GM12878 (cell line): ENCODE data around the gene HLA-DPB1. TPM values are rescaled to one million over a fixed set of nuclear protein-coding genes. Genes with fewer than 3 reads are reported as not detected.

Source experiments
- ATAC-seq: fragments of 200-7000 bp; cut with Tn5 transposase; 3 replicates; pipeline ENCODE4 v1.9.1; 2020; ENCODE audit warnings: mild to moderate bottlenecking, moderate library complexity
- BruUV-seq: library from RNA; stranded (reverse); fragments of 400-500 nt; replicated peaks from 2 replicates; lab custom pipeline; 2021; lab: Mats Ljungman, UMichigan
- CTCF ChIA-PET: fragments of 300-600 bp; sonication (Branson Sonifier 250); formaldehyde crosslinking; extraction: SDS; loops from one replicate; lab custom pipeline; 2021; ENCODE audit warnings: inconsistent platforms; lab: Yijun Ruan, JAX
- POLR2A ChIA-PET: fragments of 350-600 bp; formaldehyde crosslinking; extraction: SDS; loops from one replicate; lab custom pipeline; 2021; ENCODE audit warnings: inconsistent platforms; lab: Charles Lee
- RAD21 ChIA-PET: fragments of 300-600 bp; sonication (Branson Sonifier 250); formaldehyde crosslinking; loops from one replicate; lab custom pipeline; 2023; ENCODE audit warnings: antibody characterized with exemption; ENCODE audit not compliant: unreplicated experiment; lab: Charles Lee
- SMC1A ChIA-PET: fragments of 300-600 bp; sonication (Branson Sonifier 250); formaldehyde crosslinking; loops from one replicate; lab custom pipeline; 2023; ENCODE audit not compliant: unreplicated experiment, uncharacterized antibody; lab: Charles Lee
- DNase-seq: peaks from one replicate; pipeline ENCODE4 v3.0.0-alpha.2; 2011; ENCODE audit warnings: low read depth, low spot score
- FAIRE-seq: peaks from 3 replicates; lab custom pipeline; 2011; peaks lifted over from hg19 to GRCh38; lab: Jason Lieb, UNC
- H2AFZ ChIP-seq: 2 replicates; pipeline ENCODE4 v1.6.0; 2011; ENCODE audit warnings: low read depth, low read length, control low read depth; ENCODE audit not compliant: control insufficient read depth
- H3K27ac ChIP-seq: 2 replicates; pipeline ENCODE4 v1.5.1; 2011; ENCODE audit warnings: control low read depth; ENCODE audit not compliant: control insufficient read depth, insufficient read depth
- H3K27me3 ChIP-seq, 2 experiments: replicated peaks in 1 of 2; 2 replicates each; pipeline versions ENCODE4 v1.6.0 to v1.6.1; 2011; ENCODE audit warnings: low read length in 1 of 2; ENCODE audit not compliant: control insufficient read depth in 2 of 2, insufficient read depth in 2 of 2
- H3K36me3 ChIP-seq, 2 experiments: 2 replicates each; pipeline ENCODE4 v1.5.1; 2011; ENCODE audit warnings: low read length in 1 of 2; ENCODE audit not compliant: control insufficient read depth in 2 of 2, insufficient read depth in 2 of 2
- H3K4me1 ChIP-seq: 2 replicates; pipeline ENCODE4 v1.6.1; 2011; ENCODE audit warnings: mild to moderate bottlenecking, low read length, moderate library complexity, mixed read lengths; ENCODE audit not compliant: control insufficient read depth, insufficient read depth
- H3K4me2 ChIP-seq: 2 replicates; pipeline ENCODE4 v1.6.0; 2011; ENCODE audit warnings: control low read depth; ENCODE audit not compliant: control insufficient read depth, insufficient read depth
- H3K4me3 ChIP-seq: fragments of 200-600 bp; sonication (generic); 2 replicates; pipeline ENCODE4 v1.5.1; 2016
- H3K79me2 ChIP-seq: 2 replicates; pipeline ENCODE4 v1.6.0; 2011; ENCODE audit warnings: low read length; ENCODE audit not compliant: control insufficient read depth, insufficient read depth
- H3K9ac ChIP-seq: 2 replicates; pipeline ENCODE4 v1.8.0; 2011; ENCODE audit warnings: low read length, control low read depth, mixed read lengths; ENCODE audit not compliant: control insufficient read depth, insufficient read depth
- H3K9me3 ChIP-seq: replicated peaks from 3 replicates; pipeline ENCODE4 v1.5.1; 2011; ENCODE audit warnings: mild to moderate bottlenecking, low read length; ENCODE audit not compliant: control insufficient read depth, insufficient read depth
- H4K20me1 ChIP-seq: 2 replicates; pipeline ENCODE4 v1.6.0; 2011; ENCODE audit not compliant: control insufficient read depth, insufficient read depth
- CHD1 ChIP-seq: IDR thresholded peaks from 2 replicates; pipeline ENCODE4 v1.6.1; 2012; ENCODE audit warnings: low read depth, low read length, improper control_type of control experiment
- DPF2 ChIP-seq: fragments of 450-650 bp; IDR thresholded peaks from 2 replicates; pipeline ENCODE4 v1.6.1; 2017; ENCODE audit warnings: mild to moderate bottlenecking
- ETV6 ChIP-seq, 2 experiments: fragments of 450-650 bp in 1 of 2; IDR thresholded peaks in 1 of 2; conservative IDR thresholded peaks in 1 of 2; 2 replicates each; pipeline ENCODE4 v1.6.1; 2014; ENCODE audit warnings: antibody characterized with exemption in 1 of 2, borderline replicate concordance in 1 of 2, low read depth in 1 of 2, mild to moderate bottlenecking in 1 of 2, moderate library complexity in 1 of 2
- POLR2A ChIP-seq: IDR thresholded peaks from 2 replicates; pipeline ENCODE4 v1.6.1; 2011; ENCODE audit warnings: low read depth, mild to moderate bottlenecking, low read length
- SREBF2 ChIP-seq: IDR thresholded peaks from 2 replicates; pipeline ENCODE4 v1.6.1; 2012; ENCODE audit warnings: mild to moderate bottlenecking, low read length
- TARDBP ChIP-seq: IDR thresholded peaks from 2 replicates; pipeline ENCODE4 v1.6.1; 2016; ENCODE audit warnings: borderline replicate concordance
- TCF3 ChIP-seq: IDR thresholded peaks from 2 replicates; pipeline ENCODE4 v1.6.1; 2012; ENCODE audit warnings: low read depth, mild to moderate bottlenecking, low read length, borderline replicate concordance; ENCODE audit not compliant: insufficient read depth
- YBX1 ChIP-seq: fragments of 450-650 bp; IDR thresholded peaks from 2 replicates; pipeline ENCODE4 v1.6.1; 2016; ENCODE audit warnings: antibody characterized with exemption
- YY1 ChIP-seq: IDR thresholded peaks from 2 replicates; pipeline ENCODE4 v1.6.1; 2011; ENCODE audit warnings: low read depth, mild to moderate bottlenecking, low read length
- WGBS: methylation state at CpG from one replicate; pipeline ENCODE4 v1.1.6; 2016; ENCODE audit warnings: low lambda C conversion rate; ENCODE audit not compliant: insufficient replicate concordance, insufficient coverage; ENCODE audit errors: missing lambda C conversion rate; 5-methylcytosine and 5-hydroxymethylcytosine counted together
- in situ Hi-C: fragments of 300-500 bp; cut with MboI; formaldehyde crosslinking; loops from 9 replicates; pipeline ENCODE4 v1.14.3; 2018; ENCODE audit warnings: mixed read lengths
- intact Hi-C: fragments of 100-400 bp; cut with micrococcal nuclease; formaldehyde crosslinking; loops from one replicate; pipeline ENCODE4 v1.14.2; 2022; ENCODE audit not compliant: unreplicated experiment
- polyA plus RNA-seq, 11 experiments: library from polyadenylated mRNA; depleted of rRNA in 4 of 11; unstranded in 6 of 11; stranded (reverse) in 5 of 11; fragments of >200 nt; fragmentation: Nextera tagmentation in 4 of 11; fragmentation: Illumina TruSeq in 1 of 11; extraction: Ambion mirVana in 4 of 11; extraction: Trizol in 1 of 11; gene quantifications; 1 replicate in 1 of 11; 2 replicates in 10 of 11; pipeline versions ENCODE4 v1.2.1 to v1.2.3, GENCODE V29; 2011 to 2016; ENCODE audit warnings: inconsistent platforms in 2 of 11, missing spikeins in 2 of 11, low read depth in 1 of 11
- total RNA-seq, 4 experiments: library from RNA; depleted of rRNA in 3 of 4; stranded (reverse); fragments of >200 nt in 3 of 4; fragmentation: Illumina TruSeq in 1 of 4; extraction: Trizol in 1 of 4; gene quantifications; 2 replicates each; pipeline versions ENCODE4 v1.2.1 to v1.2.3, GENCODE V29; 2013 to 2021

Gene HLA-DPB1
- total and polyA plus RNA-seq, 10 of the 15 experiments (the other 5 are each of a cell fraction or from before 2014, with no cell fraction given) = 101 to 675 (median 352) TPM

DNA sequence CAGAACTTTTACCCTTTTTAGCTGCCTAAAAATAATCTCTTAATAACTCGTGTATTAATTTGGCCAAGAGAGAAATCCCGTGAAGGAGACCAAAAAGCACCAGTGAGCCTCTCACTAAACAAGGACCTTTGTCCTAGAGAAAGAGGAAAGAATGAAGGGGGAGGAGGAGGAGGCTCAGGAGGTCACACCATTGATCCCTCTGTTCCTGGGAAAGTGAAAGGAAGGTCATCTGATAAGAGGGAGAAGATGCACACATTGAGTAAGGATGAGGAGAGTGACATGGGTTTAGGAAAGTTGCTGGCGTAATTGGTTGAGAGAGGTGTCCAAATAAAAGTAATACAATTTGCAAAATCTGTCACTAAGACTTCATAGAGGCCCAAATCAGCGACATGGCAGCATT is 49.2 kb downstream of the HLA-DPB1 start:
- H3K9me3 ChIP-seq = peaks cover 13% of the 10 kb centered on the region
- H3K4me3 ChIP-seq = no peak overlapping the region
- no peak for FAIRE-seq
- TF ChIP-seq YBX1 (no peak), TCF3 (no peak), DPF2 (no peak), YY1 (no peak), ETV6 (conservative IDR thresholded peaks at IDR 0.05 in 1 of 2, IDR thresholded peaks at IDR 0.05 in 1 of 2; ENCODE audit: borderline replicate concordance in 1 of 2, low read depth in 1 of 2) (no peak), SREBF2 (no peak), TARDBP (no peak), CHD1 (no peak), POLR2A (no peak)
- no TSS peak for BruUV-seq
- no peak overlapping the region for H3K27ac ChIP-seq
- no peak overlapping the region for H3K9ac ChIP-seq
- H3K4me2 ChIP-seq = no peak overlapping the region
- H3K4me1 ChIP-seq = peaks cover 14% of the 10 kb centered on the region
- SMC1A ChIA-PET = interaction anchor here (0.8 to 8.0 kb wide), 16 partner anchors 9 to 125 kb away, joined by 3 to 55 read pairs (median 5); no protein-coding TSS in a partner anchor
- H3K36me3 ChIP-seq = no peaks in the 10 kb centered on the region
- in situ Hi-C loops = no loop called here
- CTCF ChIA-PET = interaction anchor here (0.7 to 14.5 kb wide), 21 partner anchors 7 to 545 kb away, joined by 3 to 266 read pairs (median 16); no protein-coding TSS in a partner anchor
- 47% methylated on average over 4 of the region's 4 CpGs for WGBS
- RAD21 ChIA-PET = interaction anchor here (1.0 to 4.2 kb wide), 9 partner anchors 11 to 124 kb away, joined by 3 to 20 read pairs (median 7); no protein-coding TSS in a partner anchor
- POLR2A ChIA-PET = interaction anchor here (2.2 kb wide), 1 partner anchor 29 kb away, joined by 10 read pairs; no protein-coding TSS in a partner anchor
- no peaks in the 10 kb centered on the region for H3K79me2 ChIP-seq
- no peaks in the 10 kb centered on the region for H4K20me1 ChIP-seq
- no peak for DNase-seq
- H3K27me3 ChIP-seq = no peaks in the 10 kb centered on the region
- intact Hi-C loops = no loop called here
- ATAC-seq = no peak
- no peak overlapping the region for H2AFZ ChIP-seq
